ENCODE data around the gene NCBP3. TPM values are rescaled to one million over a fixed set of nuclear protein-coding genes. Genes with fewer than 3 reads are reported as not detected.

The NCBP3 gene
- 27.5 TPM for total RNA-seq
- long read RNA-seq, full-length matches to known transcripts: 8 of 26 reads
- long read RNA-seq, partial matches to known transcripts: 9 of 26 reads
- long read RNA-seq, other reads (novel, unspliced or antisense): 9 of 26 reads

GRCh38 chr17:3845621-3846436 lies at the start of gene NCBP3:
NCBP3 (minus strand) TSS chr17:3846246; CDS start chr17:3846223, 23 bp downstream.
- DNase-seq (ENCODE audit: low spot score): peak; percentile 98

- DNase-seq (ENCODE audit: low spot score): no peak
These were observed 49.3 kb upstream of the NCBP3 start for GRCh38 chr17:3895354-3895753.

- no peak for DNase-seq (ENCODE audit: low spot score)
These were observed 48.9 kb upstream of the NCBP3 start for GRCh38 chr17:3894911-3895343.

- DNase-seq (ENCODE audit: low spot score): no peak
These were observed 48.1 kb upstream of the NCBP3 start for GRCh38 chr17:3894188-3894587.

- no peak for DNase-seq (ENCODE audit: low spot score)
These were observed 47.7 kb upstream of the NCBP3 start for GRCh38 chr17:3893720-3894116.

GRCh38 chr17:3893003-3893719 lies 47.1 kb upstream of the NCBP3 start, which contains the start of gene CAMKK1:
CAMKK1 (minus strand) TSS chr17:3893053; CDS start chr17:3885687, 7,366 bp downstream.
- peak; percentile 96 for DNase-seq (ENCODE audit: low spot score)

- peak; percentile 95 for DNase-seq (ENCODE audit: low spot score)
These were observed 46.3 kb upstream of the NCBP3 start for GRCh38 chr17:3892095-3892998.

- no peak for DNase-seq (ENCODE audit: low spot score)
These were observed 45.6 kb upstream of the NCBP3 start for GRCh38 chr17:3891626-3892094.

- no peak for DNase-seq (ENCODE audit: low spot score)
These were observed 44.8 kb upstream of the NCBP3 start for GRCh38 chr17:3890878-3891219.

GRCh38 chr17:3890082-3890877 lies 44.2 kb upstream of the NCBP3 start:
- peak; percentile 95 for DNase-seq (ENCODE audit: low spot score)

- no peak for DNase-seq (ENCODE audit: low spot score)
These were observed 43.4 kb upstream of the NCBP3 start for GRCh38 chr17:3889325-3890012.

- DNase-seq (ENCODE audit: low spot score): peak; percentile 93
These were observed 42.5 kb upstream of the NCBP3 start for GRCh38 chr17:3888343-3889171.

GRCh38 chr17:3887804-3888203 lies 41.8 kb upstream of the NCBP3 start:
- no peak for DNase-seq (ENCODE audit: low spot score)

- DNase-seq (ENCODE audit: low spot score): no peak
These were observed 41.3 kb upstream of the NCBP3 start for GRCh38 chr17:3887394-3887793.

- DNase-seq (ENCODE audit: low spot score): no peak
These were observed 40.7 kb upstream of the NCBP3 start for GRCh38 chr17:3886776-3887175.

GRCh38 chr17:3885970-3886369 lies 39.9 kb upstream of the NCBP3 start:
- no peak for DNase-seq (ENCODE audit: low spot score)

GRCh38 chr17:3885271-3885670 lies 39.2 kb upstream of the NCBP3 start:
- DNase-seq (ENCODE audit: low spot score): no peak

GRCh38 chr17:3884188-3884587 lies 38.1 kb upstream of the NCBP3 start:
- DNase-seq (ENCODE audit: low spot score): no peak

- no peak for DNase-seq (ENCODE audit: low spot score)
These were observed 36.2 kb upstream of the NCBP3 start for GRCh38 chr17:3882276-3882675.
